ENCODE data around the gene DAP. TPM values are rescaled to one million over a fixed set of nuclear protein-coding genes. Genes with fewer than 3 reads are reported as not detected.
A peak's percentile ranks its signal among the peaks of the same experiment; 100 is the strongest.
"Not testable (repeated sequence)": the region's sequence is repeated elsewhere in the genome, so short reads cannot be mapped to it uniquely, and the experiment has no call there.

DAP gene
- total RNA-seq, 1 experiment from 2014 or later = 114 TPM

DNA sequence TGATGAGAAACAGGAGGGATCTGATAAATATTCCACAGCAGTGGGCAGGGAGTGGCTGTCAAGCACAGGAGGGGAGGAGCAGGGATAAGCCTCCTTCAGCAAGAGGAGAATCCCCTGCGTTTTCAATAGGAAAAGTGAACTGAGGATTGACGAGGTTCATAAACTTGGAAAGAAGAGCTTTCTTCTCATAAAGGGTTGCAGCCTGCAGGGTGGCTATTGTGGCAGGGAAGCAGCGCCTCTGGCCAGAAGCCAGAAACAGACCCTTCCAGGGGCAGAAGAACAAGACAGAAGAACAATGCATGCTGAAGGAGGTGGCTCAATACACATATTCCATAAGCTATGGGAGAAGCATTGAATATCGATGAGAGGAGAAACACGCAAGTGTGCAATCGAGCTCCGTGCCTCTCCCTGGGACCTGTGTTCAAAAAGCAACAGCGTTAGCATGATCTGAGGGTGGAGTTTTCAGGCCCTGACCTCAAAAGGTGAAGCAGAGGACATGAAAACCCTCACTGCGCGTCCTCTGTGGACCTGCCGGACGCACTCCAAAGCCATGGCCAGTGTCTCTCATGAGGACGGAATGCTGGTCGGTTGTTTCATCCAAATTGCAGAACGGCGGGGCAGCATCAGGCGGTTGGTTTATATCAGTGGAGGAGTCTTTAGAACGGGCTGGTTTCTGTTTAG, 129.6 kb downstream of the DAP start:
- Mint-ChIP-seq H3K36me3 (ENCODE audit: insufficient read depth, unreplicated experiment) (peaks cover 6% of the 10 kb centered on the region), H3K4me3 (ENCODE audit: unreplicated experiment) (no peak overlapping the region), H3K9me3 (ENCODE audit: unreplicated experiment) (peaks cover 9% of the 10 kb centered on the region), H3K27me3 (ENCODE audit: insufficient read depth, unreplicated experiment) (no peaks in the 10 kb centered on the region), H3K27ac (ENCODE audit: low read depth, unreplicated experiment) (no peak overlapping the region), H3K4me1 (ENCODE audit: insufficient read depth, unreplicated experiment) (peaks cover 43% of the 10 kb centered on the region)
- TF ChIP-seq, protein P1, sequence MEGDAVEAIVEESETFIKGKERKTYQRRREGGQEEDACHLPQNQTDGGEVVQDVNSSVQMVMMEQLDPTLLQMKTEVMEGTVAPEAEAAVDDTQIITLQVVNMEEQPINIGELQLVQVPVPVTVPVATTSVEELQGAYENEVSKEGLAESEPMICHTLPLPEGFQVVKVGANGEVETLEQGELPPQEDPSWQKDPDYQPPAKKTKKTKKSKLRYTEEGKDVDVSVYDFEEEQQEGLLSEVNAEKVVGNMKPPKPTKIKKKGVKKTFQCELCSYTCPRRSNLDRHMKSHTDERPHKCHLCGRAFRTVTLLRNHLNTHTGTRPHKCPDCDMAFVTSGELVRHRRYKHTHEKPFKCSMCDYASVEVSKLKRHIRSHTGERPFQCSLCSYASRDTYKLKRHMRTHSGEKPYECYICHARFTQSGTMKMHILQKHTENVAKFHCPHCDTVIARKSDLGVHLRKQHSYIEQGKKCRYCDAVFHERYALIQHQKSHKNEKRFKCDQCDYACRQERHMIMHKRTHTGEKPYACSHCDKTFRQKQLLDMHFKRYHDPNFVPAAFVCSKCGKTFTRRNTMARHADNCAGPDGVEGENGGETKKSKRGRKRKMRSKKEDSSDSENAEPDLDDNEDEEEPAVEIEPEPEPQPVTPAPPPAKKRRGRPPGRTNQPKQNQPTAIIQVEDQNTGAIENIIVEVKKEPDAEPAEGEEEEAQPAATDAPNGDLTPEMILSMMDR (IDR thresholded peaks at IDR 0.05; ENCODE audit: unreplicated experiment) = no peak
- BruUV-seq (replicated peaks) = no TSS peak
- DNase-seq (ENCODE audit: unreplicated experiment) = no peak
- ChIA-PET CTCF (interaction anchor here (0.6 kb wide), 1 partner anchor 1520 kb away, joined by 3 read pairs; no protein-coding TSS in a partner anchor), POLR2A (no interaction called here)
- intact Hi-C loops (cut with micrococcal nuclease) = no loop called here

DNA sequence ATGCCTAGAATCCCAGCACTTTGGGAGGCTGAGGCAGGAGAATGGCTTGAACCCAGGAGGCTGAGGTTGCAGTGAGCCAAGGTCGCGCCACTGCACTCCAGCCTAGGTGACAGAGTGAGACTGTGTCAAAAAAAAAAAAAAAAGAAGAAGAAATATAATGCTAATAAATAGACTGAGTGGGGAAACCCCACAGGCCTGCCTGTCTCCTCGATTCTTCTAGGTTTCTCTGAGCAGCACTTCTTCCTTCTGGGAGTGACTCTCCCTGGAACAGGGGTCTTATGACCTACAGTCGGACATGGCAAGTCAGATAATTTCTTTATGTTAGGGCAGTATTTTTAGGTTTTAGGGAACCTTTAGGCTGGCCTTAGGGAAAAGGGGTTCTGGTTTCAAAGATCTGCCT, 130.3 kb downstream of the DAP start:
- DNase-seq (ENCODE audit: unreplicated experiment); H3K4me3 Mint-ChIP-seq (ENCODE audit: unreplicated experiment); CTCF ChIA-PET; intact Hi-C loops (cut with micrococcal nuclease); H3K27me3 Mint-ChIP-seq (ENCODE audit: insufficient read depth, unreplicated experiment); H3K27ac Mint-ChIP-seq (ENCODE audit: low read depth, unreplicated experiment); H3K36me3 Mint-ChIP-seq (ENCODE audit: insufficient read depth, unreplicated experiment); H3K9me3 Mint-ChIP-seq (ENCODE audit: unreplicated experiment); BruUV-seq (replicated peaks): not testable (repeated sequence)
- H3K4me1 Mint-ChIP-seq (ENCODE audit: insufficient read depth, unreplicated experiment) = peaks cover 39% of the 10 kb centered on the region
- POLR2A ChIA-PET = interaction anchor here (4.8 kb wide), 1 partner anchor 177 kb away, joined by 52 read pairs; no protein-coding TSS in a partner anchor

DNA sequence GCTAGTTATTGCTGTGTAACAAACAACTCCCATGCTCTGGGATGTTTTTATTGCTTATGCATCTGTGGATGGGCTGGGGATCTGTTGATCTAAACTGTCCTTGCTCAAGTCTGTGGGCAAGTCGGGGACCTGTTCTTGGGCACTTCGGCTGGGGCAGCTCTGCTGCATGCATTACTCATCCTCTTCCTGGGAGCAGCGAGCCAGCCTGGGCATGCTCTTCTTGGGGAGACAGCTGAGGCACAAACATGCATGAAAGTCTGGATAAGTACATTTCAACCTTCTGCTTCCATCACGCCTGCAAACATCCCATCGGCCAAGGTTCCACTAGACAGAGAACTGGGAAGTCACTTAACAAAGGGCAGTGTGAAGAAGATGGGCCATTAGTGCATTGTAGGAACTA, 130.9 kb downstream of the DAP start:
- TF ChIP-seq, protein P1 (IDR thresholded peaks at IDR 0.05; ENCODE audit: unreplicated experiment) = no peak
- Mint-ChIP-seq H3K27me3 (ENCODE audit: insufficient read depth, unreplicated experiment) (no peaks in the 10 kb centered on the region), H3K27ac (ENCODE audit: low read depth, unreplicated experiment) (no peak overlapping the region), H3K9me3 (ENCODE audit: unreplicated experiment) (peaks cover 9% of the 10 kb centered on the region), H3K4me1 (ENCODE audit: insufficient read depth, unreplicated experiment) (peaks cover 32% of the 10 kb centered on the region), H3K36me3 (ENCODE audit: insufficient read depth, unreplicated experiment) (peaks cover 6% of the 10 kb centered on the region), H3K4me3 (ENCODE audit: unreplicated experiment) (no peak overlapping the region)
- ChIA-PET POLR2A (interaction anchor here (4.8 kb wide), 1 partner anchor 176 kb away, joined by 52 read pairs; no protein-coding TSS in a partner anchor), CTCF (interaction anchor here (0.9 to 11.7 kb wide), 3 partner anchors 10 to 177 kb away, joined by 5 to 335 read pairs (median 15); no protein-coding TSS in a partner anchor)
- intact Hi-C loops (cut with micrococcal nuclease) = no loop called here
- DNase-seq (ENCODE audit: unreplicated experiment) = peak; percentile 71
- BruUV-seq (replicated peaks) = no TSS peak

DNA sequence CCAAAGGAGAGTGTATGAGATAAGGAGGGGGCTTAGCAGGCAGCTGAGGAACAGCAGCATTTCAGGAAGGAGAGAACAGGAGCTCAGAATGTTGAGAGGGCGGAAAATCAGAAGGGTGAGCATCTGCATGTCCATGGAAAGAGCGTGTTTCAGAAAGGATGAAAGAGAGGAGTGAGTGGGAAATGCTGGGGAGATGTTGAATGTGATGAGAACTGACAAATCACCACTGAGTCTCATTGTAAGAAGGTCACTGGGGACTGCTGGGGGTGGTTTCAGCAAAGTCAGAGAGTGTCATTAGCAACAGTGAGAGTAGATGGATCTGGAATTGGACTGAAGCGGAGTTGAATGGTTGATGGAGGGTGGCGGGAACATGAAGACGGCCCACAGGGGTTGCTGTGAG, 131.4 kb downstream of the DAP start:
- Mint-ChIP-seq H3K4me1 (ENCODE audit: insufficient read depth, unreplicated experiment) (peaks cover 28% of the 10 kb centered on the region), H3K4me3 (ENCODE audit: unreplicated experiment) (no peak overlapping the region), H3K9me3 (ENCODE audit: unreplicated experiment) (peaks cover 9% of the 10 kb centered on the region), H3K27me3 (ENCODE audit: insufficient read depth, unreplicated experiment) (no peaks in the 10 kb centered on the region), H3K36me3 (ENCODE audit: insufficient read depth, unreplicated experiment) (peaks cover 8% of the 10 kb centered on the region), H3K27ac (ENCODE audit: low read depth, unreplicated experiment) (no peak overlapping the region)
- CTCF ChIA-PET = interaction anchor here (0.6 to 11.7 kb wide), 6 partner anchors 9 to 187 kb away, joined by 4 to 335 read pairs (median 10); partner anchors contain the start of gene ROPN1L
- intact Hi-C loops (cut with micrococcal nuclease) = loop anchor here (5.0 kb wide), 1 partner anchor 347 kb away; no protein-coding TSS in a partner anchor
- POLR2A ChIA-PET = interaction anchor here (4.8 kb wide), 1 partner anchor 176 kb away, joined by 52 read pairs; no protein-coding TSS in a partner anchor
- BruUV-seq (replicated peaks) = no TSS peak
- TF ChIP-seq, protein P1 (IDR thresholded peaks at IDR 0.05; ENCODE audit: unreplicated experiment) = no peak
- no peak for DNase-seq (ENCODE audit: unreplicated experiment)

Other genes starting within 250 kb of the DAP start
- 3.1 TPM in 2 replicates for gene ANKRD33B, start 197.2 kb downstream of the DAP start, total RNA-seq (2022)